ENCODE results near the gene NDUFAF3. TPM values are rescaled to one million over a fixed set of nuclear protein-coding genes. Genes with fewer than 3 reads are reported as not detected.

The NDUFAF3 gene
- total RNA-seq, 2 donors from 2014 or later: 62.2 to 98.4 TPM

GRCh38 chr3:48989796-48990635 is 31.9 kb upstream of the NDUFAF3 start, which contains the start of gene P4HTM:
TSS of gene P4HTM (plus strand) at chr3:48990241. CDS start at chr3:48990257, 16 bp downstream.
- peaks cover 16% of the 10 kb centered on the region for H3K4me1 ChIP-seq

GRCh38 chr3:48990636-48991469 is 31.1 kb upstream of the NDUFAF3 start:
- Histone ChIP-seq H3K27ac (peak overlapping the region; percentile 94), H3K9me3 (no peaks in the 10 kb centered on the region), H3K9ac (ENCODE audit: low read depth in 2 of 2, low read length in 2 of 2) (peak overlapping the region; percentile 88 to 96), H3K27me3 (no peaks in the 10 kb centered on the region), H3K4me1 (peaks cover 16% of the 10 kb centered on the region), H3K36me3 (no peaks in the 10 kb centered on the region), H3K4me3 (peak overlapping the region; percentile 99)
- DNase-seq: peak; percentile 64
- intact Hi-C loops (cut with DNase I): no loop called here
- TF ChIP-seq CTCF (IDR thresholded peaks at IDR 0.05): no peak

More at GRCh38 chr3:48989796-48990635, 31.9 kb upstream of the NDUFAF3 start, which contains the start of gene P4HTM:
- no peaks in the 10 kb centered on the region for H3K9me3 ChIP-seq
- H3K27me3 ChIP-seq: no peaks in the 10 kb centered on the region
- H3K36me3 ChIP-seq: no peaks in the 10 kb centered on the region
- peak within 1 kb of the TSS; percentile 94 for H3K27ac ChIP-seq
- DNase-seq: peak; percentile 90
- TF ChIP-seq CTCF (IDR thresholded peaks at IDR 0.05): peak; percentile 23
- H3K9ac ChIP-seq (ENCODE audit: low read depth in 2 of 2, low read length in 2 of 2): peak within 1 kb of the TSS; percentile 88 to 96
- intact Hi-C loops (cut with DNase I): loop anchor here (5.0 to 10.0 kb wide), 2 partner anchors 105 to 457 kb away; partner anchors contain the start of gene QRICH1
- peak within 1 kb of the TSS; percentile 99 for H3K4me3 ChIP-seq

GRCh38 chr3:48991851-48992545 is 29.9 kb upstream of the NDUFAF3 start:
- intact Hi-C loops (cut with DNase I): no loop called here
- Histone ChIP-seq H3K27me3 (no peaks in the 10 kb centered on the region), H3K4me3 (no peak overlapping the region), H3K9ac (ENCODE audit: low read depth in 2 of 2, low read length in 2 of 2) (peak overlapping the region in 1 of 2 donors; percentile 88), H3K27ac (no peak overlapping the region), H3K36me3 (no peaks in the 10 kb centered on the region), H3K9me3 (no peaks in the 10 kb centered on the region), H3K4me1 (peaks cover 16% of the 10 kb centered on the region)
- DNase-seq: no peak
- no peak for TF ChIP-seq CTCF (IDR thresholded peaks at IDR 0.05)

- Histone ChIP-seq H3K27ac (no peak overlapping the region), H3K9ac (ENCODE audit: low read depth in 2 of 2, low read length in 2 of 2) (no peak overlapping the region), H3K36me3 (no peaks in the 10 kb centered on the region), H3K27me3 (no peaks in the 10 kb centered on the region), H3K4me3 (no peak overlapping the region), H3K9me3 (no peaks in the 10 kb centered on the region), H3K4me1 (peaks cover 15% of the 10 kb centered on the region)
- intact Hi-C loops (cut with DNase I): no loop called here
- no peak for TF ChIP-seq CTCF (IDR thresholded peaks at IDR 0.05)
- no peak for DNase-seq
These were observed 28.1 kb upstream of the NDUFAF3 start for GRCh38 chr3:48993834-48994233.

- Histone ChIP-seq H3K27ac (no peak overlapping the region), H3K27me3 (no peaks in the 10 kb centered on the region), H3K4me1 (peaks cover under 1% of the 10 kb centered on the region), H3K9ac (ENCODE audit: low read depth in 2 of 2, low read length in 2 of 2) (no peak overlapping the region), H3K36me3 (no peaks in the 10 kb centered on the region), H3K9me3 (no peaks in the 10 kb centered on the region), H3K4me3 (no peak overlapping the region)
- no peak for TF ChIP-seq CTCF (IDR thresholded peaks at IDR 0.05)
- intact Hi-C loops (cut with DNase I): no loop called here
- no peak for DNase-seq
These were observed 25.3 kb upstream of the NDUFAF3 start for GRCh38 chr3:48996640-48997039.

Data from colonic mucosa (tissue), 4 donors.